Activated naive CD8-positive, alpha-beta T cell treated with anti-CD3 and anti-CD28 coated beads, Interleukin-2, amount 50 U/mL, for 24 hours (primary cell): Measurements from ENCODE around the gene FBXO21.

ENCODE experiments used
- ATAC-seq: fragments of 150-1000 bp; cut with Tn5 transposase; one replicate; pipeline ENCODE4 v1.10.0; 2021
- DNase-seq: peaks from one replicate; pipeline ENCODE4 v3.0.0; 2021
- H3K27ac Mint-ChIP-seq: one replicate; pipeline ENCODE4 v1.8.0; 2021; ENCODE audit warnings: mild to moderate bottlenecking, mixed read lengths
- H3K27me3 Mint-ChIP-seq: one replicate; pipeline ENCODE4 v1.8.0; 2021; ENCODE audit warnings: mixed read lengths
- H3K36me3 Mint-ChIP-seq: one replicate; pipeline ENCODE4 v1.8.0; 2021; ENCODE audit warnings: low read depth, mixed read lengths
- H3K4me1 Mint-ChIP-seq: one replicate; pipeline ENCODE4 v1.8.0; 2021; ENCODE audit warnings: mixed read lengths
- H3K4me3 Mint-ChIP-seq: one replicate; pipeline ENCODE4 v1.8.0; 2021; ENCODE audit warnings: mild to moderate bottlenecking, moderate library complexity, mixed read lengths
- H3K9me3 Mint-ChIP-seq: one replicate; pipeline ENCODE4 v1.8.0; 2021; ENCODE audit warnings: mixed read lengths

The FBXO21 gene

DNA sequence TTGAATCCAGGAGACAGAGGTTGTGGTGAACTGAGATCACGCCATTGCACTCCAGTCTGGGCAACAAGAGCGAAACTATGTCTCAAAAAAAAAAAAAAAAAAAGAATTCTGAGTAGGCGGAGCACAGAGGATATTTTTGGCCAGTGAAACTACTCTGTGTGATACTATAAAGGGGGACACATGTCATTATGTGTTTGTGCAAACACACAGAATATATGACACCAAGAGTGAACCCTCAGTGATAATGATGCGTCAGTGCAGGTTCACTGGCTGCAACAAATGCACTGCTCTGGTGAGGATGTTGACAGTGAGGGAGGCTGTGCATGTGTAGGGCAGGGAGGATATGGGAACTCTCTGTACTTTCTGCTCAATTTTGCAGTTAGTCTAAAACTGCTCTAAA lies 24.2 kb downstream of the FBXO21 start:
- no peak for ATAC-seq
- no peaks in the 10 kb centered on the region for H3K27me3 Mint-ChIP-seq
- H3K9me3 Mint-ChIP-seq: no peaks in the 10 kb centered on the region
- no peak overlapping the region for H3K27ac Mint-ChIP-seq
- no peak overlapping the region for H3K4me3 Mint-ChIP-seq
- no peaks in the 10 kb centered on the region for H3K4me1 Mint-ChIP-seq
- no peak for DNase-seq
- H3K36me3 Mint-ChIP-seq: peaks cover 61% of the 10 kb centered on the region

DNA sequence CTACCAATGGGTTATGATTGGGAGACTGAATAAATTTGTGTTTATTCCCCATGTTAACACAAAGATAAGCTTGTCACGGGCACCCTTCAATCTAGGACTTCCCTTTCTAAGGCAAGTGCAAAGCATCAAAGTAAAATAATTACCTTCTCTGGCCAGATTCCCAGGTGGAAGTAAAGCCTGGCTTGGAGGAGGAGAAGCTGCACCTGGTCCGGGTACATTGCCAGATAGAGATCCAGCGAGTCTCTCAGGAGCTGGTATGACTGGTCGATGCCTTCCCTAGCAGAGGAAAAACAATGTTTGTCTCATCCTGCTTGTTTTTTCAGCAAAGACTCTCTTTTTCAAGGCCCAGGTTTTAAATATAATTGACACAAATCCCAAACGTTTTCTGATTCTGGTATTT lies 24.9 kb downstream of the FBXO21 start:
- ATAC-seq (no peak), DNase-seq (no peak)
- H3K4me1 Mint-ChIP-seq: no peaks in the 10 kb centered on the region
- H3K36me3 Mint-ChIP-seq: peaks cover 65% of the 10 kb centered on the region
- no peaks in the 10 kb centered on the region for H3K9me3 Mint-ChIP-seq
- H3K27ac Mint-ChIP-seq: no peak overlapping the region
- H3K27me3 Mint-ChIP-seq: no peaks in the 10 kb centered on the region
- no peak overlapping the region for H3K4me3 Mint-ChIP-seq

DNA sequence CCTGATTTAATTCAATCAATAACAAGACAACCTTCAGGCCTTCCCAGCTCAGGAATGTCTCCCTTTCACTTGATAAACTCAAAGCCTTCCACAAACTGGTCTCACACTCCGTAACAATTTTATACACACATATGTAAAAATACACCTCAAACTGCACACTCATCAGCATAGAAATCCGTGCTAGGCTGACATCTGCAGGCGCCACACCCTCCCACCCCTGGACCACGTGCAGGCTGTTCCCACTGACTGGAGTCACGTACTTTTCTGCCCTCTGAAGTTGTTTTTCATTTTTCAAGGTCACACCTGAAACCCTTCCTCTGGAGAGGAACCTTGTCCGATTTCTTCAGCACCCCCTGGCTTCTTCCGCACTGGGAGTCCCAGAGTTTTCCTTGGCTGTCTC lies 27.6 kb downstream of the FBXO21 start:
- H3K9me3 Mint-ChIP-seq: no peaks in the 10 kb centered on the region
- H3K27ac Mint-ChIP-seq: no peak overlapping the region
- peaks cover 62% of the 10 kb centered on the region for H3K36me3 Mint-ChIP-seq
- H3K27me3 Mint-ChIP-seq: no peaks in the 10 kb centered on the region
- no peak for DNase-seq
- H3K4me1 Mint-ChIP-seq: no peaks in the 10 kb centered on the region
- no peak for ATAC-seq
- H3K4me3 Mint-ChIP-seq: no peak overlapping the region

DNA sequence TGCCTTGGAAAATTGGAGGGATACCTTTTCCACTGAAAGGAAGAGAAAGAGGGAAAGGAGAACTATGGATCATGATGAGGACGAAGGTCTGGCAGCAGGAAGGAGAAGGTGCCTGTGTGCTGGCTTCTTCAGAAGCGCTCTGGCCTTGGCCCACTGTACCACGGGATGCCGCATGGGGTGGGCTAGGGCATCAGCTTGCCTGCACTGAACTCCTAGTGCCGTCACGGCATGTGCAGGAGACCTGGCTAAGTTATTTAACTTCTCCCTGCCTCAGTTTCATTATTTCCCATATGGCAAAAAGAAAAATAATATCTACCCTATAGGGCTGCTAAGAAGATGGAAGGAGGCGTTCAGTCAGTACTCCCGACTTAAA lies 28.1 kb downstream of the FBXO21 start:
- H3K27ac Mint-ChIP-seq: no peak overlapping the region
- ATAC-seq: no peak
- no peaks in the 10 kb centered on the region for H3K4me1 Mint-ChIP-seq
- no peak overlapping the region for H3K4me3 Mint-ChIP-seq
- no peaks in the 10 kb centered on the region for H3K9me3 Mint-ChIP-seq
- H3K36me3 Mint-ChIP-seq: peaks cover 64% of the 10 kb centered on the region
- no peak for DNase-seq
- no peaks in the 10 kb centered on the region for H3K27me3 Mint-ChIP-seq

DNA sequence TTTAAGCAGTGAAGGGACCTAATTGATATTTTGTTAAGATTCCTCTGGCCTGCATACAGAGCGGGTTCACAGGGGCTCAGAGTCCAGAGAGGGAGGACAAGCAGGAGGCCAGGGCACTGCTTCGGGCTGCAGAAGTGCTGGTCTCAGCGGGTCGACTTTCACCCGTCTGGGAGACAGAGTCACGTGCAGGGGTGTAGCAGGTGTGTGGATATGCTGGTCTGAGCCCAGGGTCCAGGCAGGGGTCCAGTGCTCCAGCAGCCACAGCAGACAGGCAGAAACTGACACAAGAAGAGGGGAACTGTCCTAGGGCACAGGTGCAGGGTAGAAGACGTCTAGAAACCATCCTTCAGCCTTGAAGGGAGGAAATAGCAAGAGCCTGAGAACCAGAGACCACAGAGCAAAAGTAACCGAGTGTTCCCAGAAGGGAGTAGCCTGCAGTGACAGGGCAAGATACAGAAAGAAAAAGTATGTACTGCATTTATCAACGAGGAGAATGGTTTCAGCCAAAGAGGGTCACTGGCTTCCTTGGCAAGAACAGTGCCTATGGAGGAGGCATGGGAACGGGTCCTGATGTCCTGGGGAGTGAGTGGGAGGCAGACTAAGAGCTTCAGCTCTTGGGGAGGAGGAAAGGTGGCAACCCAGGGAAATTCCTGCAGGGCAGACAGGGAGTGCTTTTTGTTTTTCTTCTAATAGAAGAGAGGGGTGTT lies 28.7 kb downstream of the FBXO21 start:
- DNase-seq (no peak), ATAC-seq (no peak)
- H3K4me3 Mint-ChIP-seq: no peak overlapping the region
- no peaks in the 10 kb centered on the region for H3K9me3 Mint-ChIP-seq
- H3K27me3 Mint-ChIP-seq: no peaks in the 10 kb centered on the region
- peaks cover 62% of the 10 kb centered on the region for H3K36me3 Mint-ChIP-seq
- no peak overlapping the region for H3K27ac Mint-ChIP-seq
- no peaks in the 10 kb centered on the region for H3K4me1 Mint-ChIP-seq

DNA sequence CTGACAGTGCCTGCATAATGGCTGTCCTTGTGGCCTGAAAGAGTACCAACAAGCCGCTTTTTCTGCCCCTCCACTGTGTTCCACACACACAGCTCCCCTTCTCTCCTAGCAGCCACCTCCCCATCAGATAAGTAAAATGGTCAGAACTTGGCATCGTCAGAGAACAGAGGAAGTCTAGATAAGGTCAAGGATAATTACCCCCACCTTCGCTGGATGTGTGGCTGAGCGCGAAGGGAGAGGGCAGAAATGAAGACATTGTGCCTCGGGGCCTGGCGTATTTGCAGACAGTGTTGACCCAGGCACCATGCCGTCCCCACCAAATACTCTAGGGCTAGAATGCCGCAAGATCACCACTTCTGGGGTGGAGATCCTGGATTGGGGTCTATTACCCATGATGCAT lies 30.6 kb downstream of the FBXO21 start:
- DNase-seq: no peak
- Mint-ChIP-seq H3K36me3 (peaks cover 61% of the 10 kb centered on the region), H3K27ac (no peak overlapping the region)

DNA sequence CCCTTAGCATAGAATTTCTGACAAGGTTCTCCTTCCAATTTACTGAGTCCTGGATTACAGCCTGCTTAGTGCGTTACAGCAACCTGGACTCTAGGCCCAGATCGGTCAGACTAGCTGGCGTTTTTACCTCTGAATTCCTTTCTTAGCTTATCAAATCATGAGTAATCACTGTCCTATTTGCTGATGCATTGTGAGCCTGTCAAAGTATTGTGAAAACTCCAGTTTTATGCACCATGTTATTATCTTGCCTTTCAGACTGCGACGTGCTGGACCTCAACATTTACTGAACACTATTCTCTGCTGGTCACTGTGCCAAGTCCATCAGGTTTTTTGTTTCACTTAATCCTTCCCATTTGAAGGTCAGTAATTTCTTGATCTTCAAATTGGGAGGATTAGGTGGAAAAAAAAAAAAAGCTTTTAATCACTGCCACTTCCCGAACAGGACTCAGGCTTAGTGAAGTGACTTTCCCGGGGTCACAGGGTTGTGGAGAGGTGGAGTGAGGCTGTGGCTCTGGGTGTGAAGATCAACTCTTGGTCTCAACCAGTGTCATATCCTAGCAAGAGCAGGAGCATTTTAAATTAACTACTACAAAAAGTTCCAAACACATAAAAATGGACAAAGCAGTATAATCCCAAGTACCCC lies 31.2 kb downstream of the FBXO21 start:
- ATAC-seq: no peak
- Mint-ChIP-seq H3K4me3 (no peak overlapping the region), H3K27me3 (no peaks in the 10 kb centered on the region), H3K36me3 (peaks cover 61% of the 10 kb centered on the region), H3K9me3 (no peaks in the 10 kb centered on the region), H3K27ac (no peak overlapping the region), H3K4me1 (no peaks in the 10 kb centered on the region)
- no peak for DNase-seq

More for the DNA sequence above, 30.6 kb downstream of the FBXO21 start:
- Mint-ChIP-seq H3K27me3 (no peaks in the 10 kb centered on the region), H3K4me1 (no peaks in the 10 kb centered on the region), H3K4me3 (no peak overlapping the region), H3K9me3 (no peaks in the 10 kb centered on the region)
- no peak for ATAC-seq

DNA sequence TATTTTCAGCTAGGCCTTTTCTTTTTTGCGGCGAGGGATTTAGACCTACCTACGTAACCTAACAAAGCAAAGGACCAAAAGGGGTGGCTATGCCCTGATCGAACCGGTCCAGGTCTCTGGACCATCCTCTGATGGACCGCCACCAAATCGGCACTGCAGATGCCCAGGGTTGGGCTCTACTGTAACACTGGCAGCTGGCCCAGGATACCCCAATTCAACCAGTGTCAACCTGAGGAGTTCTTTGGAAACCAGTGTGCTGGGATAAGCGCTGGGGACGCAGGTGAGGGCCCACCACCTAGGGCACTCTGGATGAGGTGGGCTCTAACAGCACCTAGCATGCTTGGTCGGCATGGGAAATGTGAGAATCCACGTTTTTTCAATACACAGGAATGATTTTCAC lies 32.2 kb downstream of the FBXO21 start:
- no peak overlapping the region for H3K27ac Mint-ChIP-seq
- no peaks in the 10 kb centered on the region for H3K9me3 Mint-ChIP-seq
- H3K27me3 Mint-ChIP-seq: no peaks in the 10 kb centered on the region
- peaks cover 2% of the 10 kb centered on the region for H3K4me1 Mint-ChIP-seq
- no peak overlapping the region for H3K4me3 Mint-ChIP-seq
- DNase-seq: no peak
- ATAC-seq: no peak
- H3K36me3 Mint-ChIP-seq: peaks cover 68% of the 10 kb centered on the region

DNA sequence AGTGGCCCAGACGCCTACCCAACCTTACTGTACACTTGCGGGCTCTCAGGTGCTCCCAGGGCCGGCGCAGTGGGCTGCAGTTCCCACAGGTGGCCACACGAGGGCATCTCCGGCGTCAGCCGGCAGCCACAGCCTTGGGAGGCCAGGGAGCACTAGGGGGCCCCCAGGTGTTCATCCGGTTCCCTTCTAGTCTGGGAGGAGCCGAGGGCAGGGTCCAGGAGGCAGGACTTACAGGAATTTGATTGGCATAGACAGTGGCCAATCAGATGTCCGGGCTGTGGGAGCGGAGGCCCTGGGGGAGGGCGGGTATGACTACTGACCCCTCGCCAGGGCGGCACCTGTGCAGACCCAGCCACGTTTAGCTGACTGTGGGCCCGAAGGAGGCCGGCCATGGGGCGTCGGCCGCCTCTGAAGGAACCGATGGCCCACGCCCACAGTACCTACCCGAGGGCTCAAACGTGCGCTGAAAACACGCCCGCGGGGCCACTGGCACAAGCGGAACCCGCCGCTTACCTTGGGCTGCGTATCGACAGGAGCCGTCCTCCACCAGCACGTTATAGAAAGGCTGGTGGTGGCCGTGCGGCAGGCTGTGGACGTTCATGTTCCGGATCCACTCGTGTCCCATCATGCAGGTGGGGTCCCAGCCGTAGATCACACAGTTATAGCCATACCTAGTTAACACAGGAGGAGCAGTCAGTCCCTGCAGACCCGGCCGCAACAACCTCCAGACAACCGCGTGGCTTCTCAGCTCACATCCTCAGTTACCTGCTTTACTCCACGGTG lies 34.8 kb downstream of the FBXO21 start:
- Mint-ChIP-seq H3K27me3 (no peaks in the 10 kb centered on the region), H3K36me3 (peaks cover 69% of the 10 kb centered on the region), H3K9me3 (no peaks in the 10 kb centered on the region), H3K4me3 (no peak overlapping the region), H3K4me1 (peaks cover 27% of the 10 kb centered on the region), H3K27ac (no peak overlapping the region)
- DNase-seq (peak; percentile 82), ATAC-seq (peak; percentile 87)

DNA sequence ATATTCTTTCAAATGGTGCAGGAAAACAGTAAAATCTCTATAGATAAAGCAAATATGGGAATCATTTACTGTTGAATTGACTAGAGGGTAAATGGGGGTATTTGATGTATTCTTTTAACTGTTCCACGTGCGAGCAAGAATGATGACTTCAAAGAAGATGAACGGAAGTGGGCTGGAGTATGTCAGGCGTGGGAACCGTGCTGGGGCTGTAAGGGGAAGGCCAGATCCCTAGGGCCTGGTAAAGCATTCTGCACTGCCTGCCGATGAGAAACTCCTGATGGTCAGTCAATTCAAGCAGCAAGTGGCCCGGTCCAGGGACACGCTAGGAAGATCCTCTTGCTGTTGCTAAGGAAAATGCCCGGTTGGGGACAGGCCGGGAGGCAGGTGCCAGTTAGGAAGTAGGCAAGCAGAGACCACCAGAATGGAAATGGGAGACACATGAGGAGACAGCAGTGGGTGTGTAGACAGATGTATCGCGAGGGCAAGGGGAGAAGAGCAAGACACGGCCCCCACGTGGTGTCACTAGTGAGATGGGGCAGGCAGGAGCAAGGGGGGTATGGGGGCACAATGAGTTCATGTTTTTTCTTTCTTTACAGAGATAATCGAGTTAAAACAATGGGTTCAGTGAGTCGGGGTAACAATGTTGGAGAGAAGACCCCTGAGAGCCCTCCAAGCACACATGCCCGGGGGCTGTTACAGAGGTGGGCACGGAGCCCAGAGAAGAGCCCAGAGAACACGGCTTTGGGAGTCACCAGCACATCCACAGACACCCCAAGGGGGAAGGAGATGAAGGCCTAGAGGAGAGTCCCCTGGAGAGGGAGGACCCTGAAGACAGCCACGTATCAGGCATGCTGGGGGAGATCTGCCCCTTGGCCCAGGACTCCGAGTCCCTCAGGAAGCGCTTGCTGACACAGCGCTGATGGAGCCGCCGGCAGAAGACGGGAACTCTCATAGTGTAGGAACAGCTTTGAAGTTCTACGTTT lies 37.2 kb downstream of the FBXO21 start:
- DNase-seq (no peak), ATAC-seq (no peak)
- Mint-ChIP-seq H3K4me1 (peaks cover 51% of the 10 kb centered on the region), H3K4me3 (no peak overlapping the region), H3K36me3 (peaks cover 65% of the 10 kb centered on the region), H3K27me3 (no peaks in the 10 kb centered on the region), H3K9me3 (no peaks in the 10 kb centered on the region), H3K27ac (peak overlapping the region; percentile 30)

DNA sequence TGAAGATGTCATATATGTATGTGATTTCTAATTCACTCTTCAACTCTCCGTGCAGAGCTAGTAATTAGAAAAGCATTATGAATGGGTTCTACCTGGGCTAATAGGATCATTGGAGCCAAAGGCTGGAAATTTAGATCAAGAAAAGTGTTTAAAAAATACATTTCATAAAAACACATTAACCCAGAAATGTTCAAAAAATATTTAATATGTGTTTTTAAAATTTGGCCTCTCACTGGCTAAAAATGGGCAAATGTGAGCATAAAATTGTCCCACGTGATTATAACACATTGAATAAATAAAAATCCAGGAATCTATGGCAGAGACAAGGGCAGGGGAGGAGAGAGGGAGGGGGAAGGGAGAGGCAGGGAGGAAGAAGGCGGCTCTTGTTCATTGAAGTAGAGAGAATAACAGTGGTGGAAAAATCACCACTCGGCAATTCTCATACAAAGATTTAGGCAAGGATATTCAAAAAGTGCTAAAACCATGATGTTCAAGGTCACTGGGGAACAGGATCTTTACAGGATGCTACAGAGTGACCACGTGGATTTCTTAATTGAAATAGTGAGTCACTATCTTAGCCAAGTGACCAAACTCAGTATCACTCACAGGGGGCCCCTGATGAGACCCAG lies 38.8 kb downstream of the FBXO21 start:
- H3K9me3 Mint-ChIP-seq: no peaks in the 10 kb centered on the region
- DNase-seq (no peak), ATAC-seq (no peak)
- H3K36me3 Mint-ChIP-seq: peaks cover 62% of the 10 kb centered on the region
- peak overlapping the region; percentile 79 for H3K27ac Mint-ChIP-seq
- no peak overlapping the region for H3K4me3 Mint-ChIP-seq
- H3K27me3 Mint-ChIP-seq: no peaks in the 10 kb centered on the region
- H3K4me1 Mint-ChIP-seq: peaks cover 55% of the 10 kb centered on the region

DNA sequence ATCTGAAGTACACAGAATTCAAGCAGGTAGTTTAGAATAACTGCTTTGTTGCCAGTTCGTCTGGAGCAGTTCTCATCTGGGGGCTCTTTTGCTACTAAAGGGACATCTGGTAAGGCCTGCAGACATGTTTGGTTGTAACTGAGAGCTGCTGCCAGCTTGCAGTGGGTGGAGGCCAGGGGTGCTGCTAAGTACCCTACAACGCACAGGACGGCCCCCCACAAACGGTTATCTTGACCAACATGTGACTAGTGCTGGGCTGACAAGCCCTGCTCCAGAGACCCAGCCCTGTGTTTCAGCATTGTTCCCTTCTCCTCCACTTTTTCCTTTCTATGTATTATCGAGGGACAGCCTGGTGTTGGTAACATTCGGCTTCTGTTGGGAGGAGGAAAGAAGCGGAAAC lies 40.8 kb downstream of the FBXO21 start:
- Mint-ChIP-seq H3K4me1 (peaks cover 60% of the 10 kb centered on the region), H3K4me3 (no peak overlapping the region), H3K27ac (peak overlapping the region; percentile 86), H3K9me3 (no peaks in the 10 kb centered on the region), H3K27me3 (no peaks in the 10 kb centered on the region), H3K36me3 (peaks cover 54% of the 10 kb centered on the region)
- no peak for ATAC-seq
- DNase-seq: no peak

DNA sequence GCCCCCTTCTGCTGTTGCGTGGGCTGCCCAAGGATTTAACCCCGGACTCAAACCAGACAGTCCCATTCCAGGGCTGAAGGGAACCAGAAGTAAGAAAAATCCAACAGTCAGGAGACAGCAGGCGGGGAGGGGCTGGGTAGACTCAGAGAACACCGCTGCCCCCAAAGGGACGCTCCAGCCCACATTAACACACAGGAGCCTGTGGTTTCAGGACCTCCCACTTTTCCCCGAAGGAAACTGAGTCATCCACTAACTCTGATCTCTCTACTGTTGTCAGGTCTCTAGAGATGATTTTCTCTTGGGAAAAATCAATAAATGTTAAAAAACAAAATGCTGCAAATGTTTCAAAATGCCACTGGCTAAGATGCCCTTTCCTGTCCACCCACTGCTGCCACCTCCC lies 41.6 kb downstream of the FBXO21 start:
- H3K27ac Mint-ChIP-seq: peak overlapping the region; percentile 86
- no peaks in the 10 kb centered on the region for H3K27me3 Mint-ChIP-seq
- DNase-seq: peak; percentile 48
- H3K4me3 Mint-ChIP-seq: peak overlapping the region; percentile 1
- peaks cover 67% of the 10 kb centered on the region for H3K4me1 Mint-ChIP-seq
- H3K36me3 Mint-ChIP-seq: peaks cover 53% of the 10 kb centered on the region
- ATAC-seq: peak; percentile 91
- no peaks in the 10 kb centered on the region for H3K9me3 Mint-ChIP-seq

DNA sequence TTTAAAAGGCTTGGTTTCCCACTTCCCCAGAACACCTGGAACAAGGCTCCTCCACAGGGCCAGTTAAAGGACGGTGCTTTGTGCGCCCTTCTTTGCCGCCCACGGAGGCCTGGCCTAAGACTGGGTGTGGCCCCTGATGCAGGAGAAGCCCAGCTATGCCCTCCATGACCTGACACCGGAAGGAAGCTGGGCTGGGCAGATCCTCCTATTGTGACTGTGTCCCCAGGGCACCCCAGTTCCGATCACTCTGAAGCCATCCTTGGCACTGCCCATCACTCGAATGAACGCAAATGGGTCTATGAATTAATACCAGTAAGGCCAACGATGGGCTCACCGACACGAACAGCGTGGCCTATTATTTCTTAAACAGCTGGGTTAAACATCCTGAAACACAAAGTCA lies 42.6 kb downstream of the FBXO21 start:
- Mint-ChIP-seq H3K9me3 (no peaks in the 10 kb centered on the region), H3K27me3 (no peaks in the 10 kb centered on the region), H3K27ac (peak overlapping the region; percentile 50), H3K4me1 (peaks cover 69% of the 10 kb centered on the region), H3K4me3 (no peak overlapping the region), H3K36me3 (peaks cover 47% of the 10 kb centered on the region)
- DNase-seq (no peak), ATAC-seq (no peak)
